Prostate gland (tissue), 1 donor: ENCODE results near the gene PRR14L.
"Not testable (repeated sequence)": the region's sequence is repeated elsewhere in the genome, so short reads cannot be mapped to it uniquely, and the experiment has no call there.

Source experiments
- POLR2A ChIP-seq: fragments of 450-650 bp; IDR thresholded peaks from one replicate; pipeline ENCODE4 v1.6.1; 2016; ENCODE audit warnings: antibody characterized with exemption, mild to moderate bottlenecking
- POLR2AphosphoS5 ChIP-seq: sonication (generic); formaldehyde crosslinking; IDR thresholded peaks from one replicate; pipeline ENCODE4 v1.6.1; 2017; ENCODE audit warnings: antibody characterized with exemption

DNA sequence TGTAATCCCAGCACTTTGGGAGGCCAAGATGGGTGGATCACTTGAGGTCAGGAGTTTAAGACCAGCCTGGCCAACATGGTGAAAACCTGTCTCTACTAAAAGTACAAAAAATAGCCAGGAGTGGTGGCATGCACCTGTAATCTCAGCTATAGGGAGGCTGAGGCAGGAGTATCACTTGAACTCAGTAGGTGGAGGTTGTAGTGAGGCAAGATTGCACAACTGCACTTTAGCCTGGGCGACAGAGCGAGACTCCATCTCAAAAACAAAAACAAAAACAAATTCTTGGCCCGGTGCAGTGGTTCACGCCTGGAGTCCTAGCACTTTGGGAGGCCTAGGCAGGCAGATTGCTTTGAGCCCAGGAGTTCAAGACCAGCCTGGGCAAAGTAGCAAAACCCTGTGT is 81.1 kb downstream of the PRR14L start:
- not testable (repeated sequence) for TF ChIP-seq POLR2AphosphoS5, POLR2A
